ENCODE data around the gene PGBD5. TPM values are rescaled to one million over a fixed set of nuclear protein-coding genes. Genes with fewer than 3 reads are reported as not detected.

PGBD5 gene
- total RNA-seq, 4 donors from 2014 or later = 1.0 to 4.5 (median 1.9) TPM

- no peak for ATAC-seq
- Histone ChIP-seq H3K4me1 (no peaks in the 10 kb centered on the region), H3K27me3 (peaks cover 0 to 6% (median 0%) of the 10 kb centered on the region in 3 donors)
Observed at GRCh38 chr1:230291731-230292620, 134.2 kb downstream of the PGBD5 start.

DNA sequence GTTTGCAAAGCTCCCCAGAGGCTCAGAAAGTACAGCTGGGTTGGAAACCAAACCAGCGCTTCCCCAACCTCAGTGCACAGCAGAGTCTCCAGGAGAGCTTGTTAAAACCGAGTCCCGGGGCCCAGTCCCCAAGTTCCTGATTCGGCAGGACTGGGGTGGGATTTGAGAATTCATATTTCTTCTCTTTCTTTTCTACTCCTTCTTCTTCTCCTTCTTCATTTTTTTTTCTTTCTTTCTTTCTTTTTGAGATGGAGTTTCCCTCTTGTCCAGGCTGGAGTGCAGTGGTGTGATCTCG is 136.8 kb downstream of the PGBD5 start:
- DNase-seq (peak in 1 of 2 donors; percentile 2), ATAC-seq (no peak)
- TF ChIP-seq CTCF (IDR thresholded peaks at IDR 0.05 in 4 of 5, conservative IDR thresholded peaks at IDR 0.05 in 1 of 5) (no peak), POLR2A (IDR thresholded peaks at IDR 0.05) (no peak)
- Histone ChIP-seq H3K27ac (no peak overlapping the region), H3K4me1 (no peaks in the 10 kb centered on the region), H3K4me3 (no peak overlapping the region), H3K27me3 (peaks cover 0 to 6% (median 0%) of the 10 kb centered on the region in 3 donors), H3K36me3 (no peaks in the 10 kb centered on the region), H3K9me3 (no peaks in the 10 kb centered on the region)
- in situ Hi-C loops (cut with MboI; ENCODE audit: low sequenced_read_pairs in 4 of 4) (no loop called here), intact Hi-C loops (cut with DNase I; ENCODE audit: low total_unique reads) (no loop called here)

More at GRCh38 chr1:230291731-230292620, 134.2 kb downstream of the PGBD5 start:
- no peaks in the 10 kb centered on the region for H3K36me3 ChIP-seq
- in situ Hi-C loops (cut with MboI; ENCODE audit: low sequenced_read_pairs in 4 of 4) (no loop called here), intact Hi-C loops (cut with DNase I; ENCODE audit: low total_unique reads) (no loop called here)
- H3K9me3 ChIP-seq = no peaks in the 10 kb centered on the region
- peak in 1 of 2 donors; percentile 6 for DNase-seq
- TF ChIP-seq CTCF (IDR thresholded peaks at IDR 0.05 in 4 of 5, conservative IDR thresholded peaks at IDR 0.05 in 1 of 5) (no peak), POLR2A (IDR thresholded peaks at IDR 0.05) (no peak)
- H3K4me3 ChIP-seq = no peak overlapping the region
- no peak overlapping the region for H3K27ac ChIP-seq

- ATAC-seq = no peak
- H3K36me3 ChIP-seq = no peaks in the 10 kb centered on the region
- DNase-seq = peak in 1 of 2 donors; percentile 7
- no peaks in the 10 kb centered on the region for H3K4me1 ChIP-seq
- H3K9me3 ChIP-seq = no peaks in the 10 kb centered on the region
- intact Hi-C loops (cut with DNase I; ENCODE audit: low total_unique reads) (no loop called here), in situ Hi-C loops (cut with MboI; ENCODE audit: low sequenced_read_pairs in 4 of 4) (no loop called here)
- no peak overlapping the region for H3K27ac ChIP-seq
- no peak overlapping the region for H3K4me3 ChIP-seq
- peaks cover 0 to 6% (median 0%) of the 10 kb centered on the region in 3 donors for H3K27me3 ChIP-seq
- TF ChIP-seq CTCF (IDR thresholded peaks at IDR 0.05 in 4 of 5, conservative IDR thresholded peaks at IDR 0.05 in 1 of 5) (no peak), POLR2A (IDR thresholded peaks at IDR 0.05) (no peak)
Observed at GRCh38 chr1:230288641-230289349, 137.3 kb downstream of the PGBD5 start.

GRCh38 chr1:230287674-230288315 is 138.3 kb downstream of the PGBD5 start:
- in situ Hi-C loops (cut with MboI; ENCODE audit: low sequenced_read_pairs in 4 of 4) (no loop called here), intact Hi-C loops (cut with DNase I; ENCODE audit: low total_unique reads) (no loop called here)
- TF ChIP-seq POLR2A (IDR thresholded peaks at IDR 0.05) (no peak), CTCF (IDR thresholded peaks at IDR 0.05 in 4 of 5, conservative IDR thresholded peaks at IDR 0.05 in 1 of 5) (no peak)
- H3K4me1 ChIP-seq = no peaks in the 10 kb centered on the region
- H3K4me3 ChIP-seq = no peak overlapping the region
- peak in 1 of 2 donors; percentile 19 for DNase-seq
- ATAC-seq = no peak
- no peak overlapping the region for H3K27ac ChIP-seq
- H3K36me3 ChIP-seq = no peaks in the 10 kb centered on the region
- H3K9me3 ChIP-seq = no peaks in the 10 kb centered on the region
- peaks cover 0 to 4% (median 0%) of the 10 kb centered on the region in 3 donors for H3K27me3 ChIP-seq
